MG63 (cell line): ENCODE data around the gene HSPB9. TPM values are rescaled to one million over a fixed set of nuclear protein-coding genes. Genes with fewer than 3 reads are reported as not detected.

Experiments used
- DNase-seq: peaks from one replicate; pipeline ENCODE4 v3.0.0-alpha.2; 2020
- H3K27me3 ChIP-seq: fragments of 250-450 bp; sonication (Bioruptor Pico); 2 replicates; pipeline ENCODE4 v1.5.1; 2020; ENCODE audit warnings: mild to moderate bottlenecking, moderate library complexity
- H3K36me3 ChIP-seq: fragments of 250-450 bp; sonication (Bioruptor Pico); 2 replicates; pipeline ENCODE4 v1.5.1; 2020; ENCODE audit warnings: mild to moderate bottlenecking, moderate library complexity
- H3K4me3 ChIP-seq: fragments of 250-450 bp; sonication (Bioruptor Pico); 2 replicates; pipeline ENCODE4 v1.5.1; 2020; ENCODE audit warnings: mild to moderate bottlenecking, moderate library complexity
- H3K9me3 ChIP-seq: fragments of 250-450 bp; sonication (Bioruptor Pico); 2 replicates; pipeline ENCODE4 v1.5.1; 2020; ENCODE audit warnings: mild to moderate bottlenecking, moderate library complexity
- total RNA-seq: library from RNA; depleted of rRNA; stranded (reverse); fragments of >200 nt; shearing (Covaris generic); gene quantifications from 2 replicates; pipeline ENCODE4 v1.2.3, GENCODE V29; 2014; ENCODE audit warnings: low replicate concordance

Gene HSPB9
- total RNA-seq, 1 experiment from 2014 or later, result not detected

GRCh38 chr17:42112552-42113176 is 9.9 kb upstream of the HSPB9 start, which contains the start of gene DHX58:
Gene DHX58 (minus strand): TSS chr17:42112714. CDS start chr17:42111892, 822 bp downstream.
- no peaks in the 10 kb centered on the region for H3K9me3 ChIP-seq
- no peaks in the 10 kb centered on the region for H3K27me3 ChIP-seq
- peak within 1 kb of the TSS; percentile 52 for H3K4me3 ChIP-seq
- peaks cover 38% of the 10 kb centered on the region for H3K36me3 ChIP-seq
- DNase-seq, result peak; percentile 78

GRCh38 chr17:42113293-42114069 is 9.1 kb upstream of the HSPB9 start:
- no peaks in the 10 kb centered on the region for H3K9me3 ChIP-seq
- peaks cover 46% of the 10 kb centered on the region for H3K36me3 ChIP-seq
- no peak overlapping the region for H3K4me3 ChIP-seq
- H3K27me3 ChIP-seq, result no peaks in the 10 kb centered on the region
- no peak for DNase-seq

GRCh38 chr17:42114118-42114517 is 8.5 kb upstream of the HSPB9 start:
- Histone ChIP-seq H3K9me3 (no peaks in the 10 kb centered on the region), H3K4me3 (no peak overlapping the region), H3K36me3 (peaks cover 52% of the 10 kb centered on the region), H3K27me3 (no peaks in the 10 kb centered on the region)
- no peak for DNase-seq

GRCh38 chr17:42116705-42117396 is 5.8 kb upstream of the HSPB9 start:
- H3K9me3 ChIP-seq, result no peaks in the 10 kb centered on the region

DNA sequence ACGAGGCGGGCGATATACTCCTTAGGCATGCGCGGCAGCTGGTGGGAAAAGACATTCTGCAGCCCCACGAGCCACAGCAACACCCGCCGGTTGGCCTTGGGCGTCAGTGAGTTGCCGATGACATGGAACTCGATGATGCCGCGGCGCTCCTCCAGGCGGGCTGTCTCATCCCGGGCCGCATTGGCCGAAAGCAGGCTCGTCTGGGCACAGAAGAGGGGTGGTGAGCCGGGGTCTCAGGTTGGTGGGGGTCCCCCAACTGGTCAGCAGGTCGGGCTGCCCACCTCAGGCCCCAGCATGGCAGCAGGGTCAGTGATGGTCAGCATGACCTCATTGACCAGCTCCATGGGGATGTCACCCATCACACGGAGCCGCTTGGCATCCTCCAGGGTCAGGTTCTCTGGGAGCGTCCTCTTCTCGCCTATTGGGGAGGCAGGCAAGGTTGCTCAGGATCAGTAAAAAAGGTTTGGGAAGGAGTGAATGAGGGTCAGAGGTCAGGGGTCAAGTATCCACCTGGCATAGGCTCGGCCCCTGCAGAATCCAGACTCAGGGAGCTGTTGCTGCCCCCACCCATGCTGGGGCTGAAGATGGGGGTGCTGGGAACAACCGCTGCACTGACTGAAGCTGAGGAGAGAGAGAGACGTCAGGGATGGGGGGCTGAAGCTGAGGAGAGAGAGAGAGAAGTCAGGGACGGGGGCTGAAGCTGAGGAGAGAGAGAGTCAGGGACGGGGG is 5.0 kb upstream of the HSPB9 start:
- H3K27me3 ChIP-seq, result no peaks in the 10 kb centered on the region
- peaks cover 69% of the 10 kb centered on the region for H3K36me3 ChIP-seq

More at GRCh38 chr17:42116705-42117396, 5.8 kb upstream of the HSPB9 start:
- Histone ChIP-seq H3K4me3 (no peak overlapping the region), H3K36me3 (peaks cover 69% of the 10 kb centered on the region), H3K27me3 (no peaks in the 10 kb centered on the region)
- peak; percentile 62 for DNase-seq

GRCh38 chr17:42118126-42118510 is 4.5 kb upstream of the HSPB9 start:
- H3K4me3 ChIP-seq, result no peak overlapping the region
- no peaks in the 10 kb centered on the region for H3K27me3 ChIP-seq
- no peak for DNase-seq
- H3K36me3 ChIP-seq, result peaks cover 69% of the 10 kb centered on the region
- H3K9me3 ChIP-seq, result no peaks in the 10 kb centered on the region

More for the DNA sequence above, 5.0 kb upstream of the HSPB9 start:
- Histone ChIP-seq H3K4me3 (no peak overlapping the region), H3K9me3 (no peaks in the 10 kb centered on the region)
- no peak for DNase-seq

DNA sequence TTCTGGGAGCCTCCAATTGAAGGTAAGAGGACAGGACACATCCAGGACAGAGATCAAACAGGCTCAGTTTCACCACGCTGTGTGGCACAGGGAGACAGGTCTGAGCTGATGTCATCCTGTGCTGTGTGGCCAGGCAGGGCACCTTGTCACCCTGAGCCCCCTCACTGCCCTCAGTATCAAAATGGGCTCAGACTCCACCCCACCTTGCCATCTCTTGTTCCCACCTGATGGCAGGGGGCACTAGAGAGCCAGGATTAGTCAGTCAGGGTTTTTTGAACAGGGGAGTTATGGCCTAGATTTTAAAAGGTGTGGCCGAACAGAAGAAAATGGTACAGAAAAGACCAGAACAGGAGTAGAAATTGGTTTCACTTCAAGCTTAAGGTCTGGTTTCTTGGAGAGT is 4.1 kb upstream of the HSPB9 start:
- no peaks in the 10 kb centered on the region for H3K9me3 ChIP-seq
- no peak for DNase-seq
- peaks cover 67% of the 10 kb centered on the region for H3K36me3 ChIP-seq
- H3K4me3 ChIP-seq, result no peak overlapping the region
- H3K27me3 ChIP-seq, result no peaks in the 10 kb centered on the region

- no peak overlapping the region for H3K4me3 ChIP-seq
- no peaks in the 10 kb centered on the region for H3K27me3 ChIP-seq
- H3K9me3 ChIP-seq, result no peaks in the 10 kb centered on the region
- no peak for DNase-seq
- H3K36me3 ChIP-seq, result peaks cover 62% of the 10 kb centered on the region
Measured at GRCh38 chr17:42119301-42119700, 3.3 kb upstream of the HSPB9 start.

DNA sequence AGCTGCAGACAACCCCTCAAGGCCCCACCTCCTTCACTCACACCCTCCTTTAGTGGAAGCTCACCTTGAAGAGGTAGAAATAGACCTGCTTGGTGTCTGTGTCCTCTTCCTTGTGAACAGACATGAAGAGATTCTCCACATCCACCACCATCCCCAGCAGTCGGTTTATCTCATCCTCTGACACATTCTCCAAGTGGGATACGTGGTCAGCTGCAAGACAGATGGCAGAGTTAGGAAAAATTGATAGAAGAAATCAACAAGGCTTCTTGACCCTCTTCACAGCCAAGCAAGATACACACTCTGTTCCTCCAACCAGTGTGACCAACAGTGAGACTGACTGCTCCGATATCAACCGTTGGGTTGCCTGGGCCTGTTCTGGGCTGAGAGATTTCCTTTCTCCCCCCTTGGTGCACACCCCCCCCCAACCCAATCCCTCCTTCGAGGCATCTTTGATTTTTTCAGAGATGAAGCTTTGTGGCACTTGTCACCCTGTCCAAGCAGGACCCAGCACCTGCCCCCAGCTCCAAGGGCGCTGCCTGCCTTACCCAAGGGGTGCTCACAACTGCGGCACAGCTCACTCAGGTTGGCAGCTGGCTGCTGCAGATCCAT is 2.3 kb upstream of the HSPB9 start:
- Histone ChIP-seq H3K36me3 (peaks cover 66% of the 10 kb centered on the region), H3K4me3 (peak overlapping the region; percentile 60), H3K9me3 (no peaks in the 10 kb centered on the region), H3K27me3 (no peaks in the 10 kb centered on the region)
- no peak for DNase-seq

- Histone ChIP-seq H3K9me3 (no peaks in the 10 kb centered on the region), H3K4me3 (peak within 1 kb of the TSS; percentile 60), H3K27me3 (no peaks in the 10 kb centered on the region), H3K36me3 (peaks cover 67% of the 10 kb centered on the region)
- DNase-seq, result peak; percentile 88
Measured at GRCh38 chr17:42120770-42121769, 1.5 kb upstream of the HSPB9 start, which contains the start of gene KAT2A. Gene KAT2A (minus strand): TSS chr17:42121367. CDS start chr17:42121304, 63 bp downstream.

DNA sequence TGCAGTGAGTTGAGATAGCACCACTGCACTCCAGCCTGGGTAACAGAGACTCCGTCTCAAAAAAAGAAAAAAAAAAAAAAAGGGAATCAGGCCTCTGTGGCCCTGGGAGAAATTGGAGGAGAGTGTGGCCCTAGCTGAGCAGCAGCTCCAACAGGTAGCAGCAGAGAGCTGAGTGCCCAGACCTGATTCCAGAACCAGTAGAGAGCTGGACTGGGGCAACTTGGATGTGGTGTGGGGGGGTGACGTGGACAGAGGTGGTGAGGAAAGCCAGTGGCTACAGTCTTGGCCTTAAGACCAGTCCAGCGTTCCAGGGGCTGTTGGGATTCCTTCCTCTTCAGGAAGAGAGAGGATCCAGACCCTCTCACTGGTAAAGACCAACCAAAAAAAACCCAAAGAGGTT is 1.7 kb downstream of the HSPB9 start:
- Histone ChIP-seq H3K27me3 (no peaks in the 10 kb centered on the region), H3K4me3 (no peak overlapping the region), H3K9me3 (no peaks in the 10 kb centered on the region), H3K36me3 (peaks cover 59% of the 10 kb centered on the region)
- no peak for DNase-seq

GRCh38 chr17:42125565-42125964 is 3.0 kb downstream of the HSPB9 start:
- Histone ChIP-seq H3K9me3 (no peaks in the 10 kb centered on the region), H3K27me3 (no peaks in the 10 kb centered on the region), H3K4me3 (no peak overlapping the region), H3K36me3 (peaks cover 62% of the 10 kb centered on the region)
- no peak for DNase-seq

- H3K4me3 ChIP-seq, result no peak overlapping the region
- H3K36me3 ChIP-seq, result peaks cover 70% of the 10 kb centered on the region
- no peaks in the 10 kb centered on the region for H3K9me3 ChIP-seq
- no peak for DNase-seq
- H3K27me3 ChIP-seq, result no peaks in the 10 kb centered on the region
Measured at GRCh38 chr17:42126836-42127235, 4.2 kb downstream of the HSPB9 start.

DNA sequence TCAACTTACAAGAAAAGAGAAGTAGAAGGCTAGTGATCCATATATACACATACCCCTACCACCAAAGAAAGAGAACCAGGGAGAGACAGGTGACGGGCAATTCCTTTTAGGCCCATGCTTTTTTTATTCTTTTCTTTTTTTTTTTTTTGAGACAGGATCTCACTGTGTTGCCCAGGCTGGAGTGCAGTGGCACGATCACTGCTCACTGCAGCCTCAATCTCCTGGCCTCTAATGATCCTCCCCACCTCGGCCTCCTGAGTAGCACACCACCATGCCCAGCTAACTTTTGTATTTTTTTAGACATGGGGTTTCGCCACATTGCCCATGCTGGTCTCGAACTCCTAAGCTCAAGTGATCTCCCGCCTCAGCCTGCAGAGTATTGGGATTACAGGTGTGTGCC is 4.8 kb downstream of the HSPB9 start:
- DNase-seq, result no peak
- Histone ChIP-seq H3K27me3 (no peaks in the 10 kb centered on the region), H3K36me3 (peaks cover 73% of the 10 kb centered on the region), H3K4me3 (no peak overlapping the region), H3K9me3 (no peaks in the 10 kb centered on the region)

GRCh38 chr17:42129109-42129837 is 6.7 kb downstream of the HSPB9 start:
- Histone ChIP-seq H3K4me3 (no peak overlapping the region), H3K9me3 (no peaks in the 10 kb centered on the region), H3K36me3 (peaks cover 83% of the 10 kb centered on the region), H3K27me3 (no peaks in the 10 kb centered on the region)
- no peak for DNase-seq
